ENCODE results near the gene EFNA3. TPM values are rescaled to one million over a fixed set of nuclear protein-coding genes. Genes with fewer than 3 reads are reported as not detected.

The EFNA3 gene
- total and polyA plus RNA-seq, 3 experiments from 2014 or later: 0.94 to 1.4 (median 1.0) TPM

DNA sequence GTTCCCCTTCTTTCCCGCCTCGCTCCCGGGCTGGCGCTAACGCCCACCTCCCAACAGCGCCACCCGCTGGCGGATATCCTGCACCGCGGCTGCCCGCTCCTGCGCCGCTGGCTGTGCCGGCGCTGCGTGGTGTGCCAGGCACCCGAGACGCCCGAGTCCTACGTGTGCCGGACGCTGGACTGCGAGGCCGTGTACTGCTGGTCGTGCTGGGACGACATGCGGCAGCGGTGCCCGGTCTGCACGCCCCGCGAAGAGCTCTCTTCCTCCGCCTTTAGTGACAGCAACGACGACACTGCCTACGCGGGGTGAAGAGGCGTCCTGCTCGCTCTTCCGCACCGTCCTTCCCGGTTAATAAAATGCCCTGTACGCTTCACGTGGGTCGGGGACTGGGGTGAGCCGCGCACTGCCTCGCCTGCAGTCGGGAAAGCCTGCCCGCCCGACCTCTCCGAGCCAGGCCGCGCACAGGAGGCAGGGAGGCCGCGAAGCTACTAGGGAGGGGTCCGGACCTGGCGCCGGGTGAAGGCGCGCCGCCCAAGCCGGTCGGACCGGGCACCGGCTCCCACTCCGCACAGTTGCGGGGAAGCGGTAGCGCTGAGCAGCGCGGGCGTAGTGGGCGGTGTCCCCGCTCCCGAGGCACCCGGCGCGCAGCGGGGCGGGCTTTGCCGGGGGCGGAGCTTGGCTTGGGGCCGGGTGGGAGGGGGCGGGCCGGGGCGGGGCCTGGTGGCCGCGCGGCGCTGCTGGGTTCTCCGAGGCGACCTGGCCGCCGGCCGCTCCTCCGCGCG lies 27.9 kb upstream of the EFNA3 start, which contains the start of gene ADAM15:
TSS of gene ADAM15 (plus strand) at position 757 of the 782 bp plus-strand sequence. CDS start 71 bp downstream, outside the sequence.
- Mint-ChIP-seq H3K4me1 (peaks cover 23 to 33% (median 23%) of the 10 kb centered on the region in 3 donors), H3K27ac (peak within 1 kb of the TSS; percentile 50 to 96 (median 68)), H3K36me3 (peaks cover 0 to 2% (median 0%) of the 10 kb centered on the region in 3 donors), H3K4me3 (peak within 1 kb of the TSS; percentile 84 to 90 (median 86)), H3K9me3 (no peaks in the 10 kb centered on the region), H3K27me3 (peaks cover 0 to 1% of the 10 kb centered on the region in 2 donors)
- Histone ChIP-seq H3K36me3 (ENCODE audit: insufficient read depth, low read length) (no peaks in the 10 kb centered on the region), H3K27me3 (ENCODE audit: insufficient read depth, low read length, poor library complexity, severe bottlenecking) (no peaks in the 10 kb centered on the region), H3K27ac (ENCODE audit: low read depth, low read length) (peak within 1 kb of the TSS; percentile 46), H3K4me3 (ENCODE audit: low read length) (peak within 1 kb of the TSS; percentile 67), H3K4me1 (ENCODE audit: insufficient read depth, low read length) (peaks cover 21% of the 10 kb centered on the region), H3K9me3 (ENCODE audit: low read length) (no peaks in the 10 kb centered on the region)
- peak; percentile 73 to 82 (median 77) for DNase-seq
- ChIA-PET CTCF (interaction anchor here (0.7 to 3.6 kb wide), 23 partner anchors 10 to 143 kb away, joined by 3 to 51 read pairs (median 4); partner anchors contain the start of genes FLAD1, KRTCAP2 and PMVK), POLR2A (interaction anchor here (0.5 to 1.2 kb wide), 4 partner anchors 10 to 1396 kb away, joined by 4 to 5 read pairs (median 4); no protein-coding TSS in a partner anchor)

DNA sequence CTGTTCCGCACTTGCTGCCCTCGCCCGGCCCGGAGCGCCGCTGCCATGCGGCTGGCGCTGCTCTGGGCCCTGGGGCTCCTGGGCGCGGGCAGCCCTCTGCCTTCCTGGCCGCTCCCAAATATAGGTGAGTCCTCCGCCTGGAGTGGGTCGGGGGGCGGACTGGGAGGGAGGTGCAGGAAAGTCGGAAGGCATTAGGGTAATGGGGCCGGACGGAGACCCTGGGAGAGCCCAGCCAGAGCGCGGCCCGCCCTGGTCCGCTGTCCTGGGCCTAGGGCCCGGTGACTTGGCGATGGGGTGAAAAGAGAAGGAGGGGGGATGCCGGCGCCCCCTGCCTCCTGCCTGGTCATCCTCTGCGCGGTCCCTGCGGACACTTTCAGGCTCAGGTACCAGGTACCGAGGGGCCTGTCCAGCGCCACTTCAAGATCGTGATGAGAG lies 27.3 kb upstream of the EFNA3 start:
- Mint-ChIP-seq H3K36me3 (peaks cover 0 to 7% (median 0%) of the 10 kb centered on the region in 3 donors), H3K4me1 (peaks cover 23 to 33% (median 23%) of the 10 kb centered on the region in 3 donors), H3K27ac (peak overlapping the region in 1 of 8 donors; percentile 54), H3K9me3 (no peaks in the 10 kb centered on the region), H3K27me3 (no peaks in the 10 kb centered on the region), H3K4me3 (peak overlapping the region; percentile 76 to 90 (median 86))
- POLR2A ChIA-PET: interaction anchor here (0.6 to 1.2 kb wide), 3 partner anchors 10 to 1396 kb away, joined by 4 to 5 read pairs (median 4); no protein-coding TSS in a partner anchor
- CTCF ChIA-PET: interaction anchor here (0.7 to 3.6 kb wide), 22 partner anchors 9 to 143 kb away, joined by 3 to 51 read pairs (median 4); partner anchors contain the start of genes FLAD1, KRTCAP2 and PMVK
- DNase-seq: no peak
- Histone ChIP-seq H3K4me3 (ENCODE audit: low read length) (peak overlapping the region; percentile 67), H3K27me3 (ENCODE audit: insufficient read depth, low read length, poor library complexity, severe bottlenecking) (no peaks in the 10 kb centered on the region), H3K27ac (ENCODE audit: low read depth, low read length) (peak overlapping the region; percentile 38), H3K4me1 (ENCODE audit: insufficient read depth, low read length) (peaks cover 21% of the 10 kb centered on the region), H3K9me3 (ENCODE audit: low read length) (no peaks in the 10 kb centered on the region), H3K36me3 (ENCODE audit: insufficient read depth, low read length) (no peaks in the 10 kb centered on the region)

DNA sequence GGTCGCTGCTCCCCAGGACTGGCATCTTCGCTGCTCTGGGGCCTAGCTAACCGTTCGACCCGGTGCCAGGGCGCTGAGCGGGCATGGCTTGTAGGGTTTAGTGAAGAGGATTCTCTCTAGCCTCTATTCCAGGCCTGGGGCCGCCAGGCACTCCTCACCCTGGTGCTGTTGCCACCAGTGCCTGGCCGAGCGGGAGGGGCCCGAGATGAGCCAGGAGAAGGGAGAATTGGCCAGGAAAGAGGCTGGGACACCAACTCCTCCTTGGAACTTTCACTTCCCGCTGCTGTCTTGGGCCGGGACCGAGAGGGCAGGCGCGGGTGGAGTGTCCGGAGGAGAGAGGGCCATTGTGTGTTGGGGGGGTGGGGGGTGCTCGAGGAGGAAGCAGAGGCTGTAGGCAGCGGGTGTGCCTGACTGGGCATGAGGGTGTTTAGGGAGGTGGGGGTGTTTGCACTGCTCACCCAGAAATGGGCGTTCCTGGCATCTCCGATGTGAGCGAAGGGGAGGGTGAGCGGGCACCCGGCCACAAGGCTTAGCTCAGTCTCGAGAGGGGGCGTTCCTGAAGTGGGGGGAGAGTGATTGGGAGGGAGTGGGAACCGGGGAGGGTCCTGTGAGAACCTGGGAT lies 26.7 kb upstream of the EFNA3 start:
- H3K9me3 Mint-ChIP-seq: no peaks in the 10 kb centered on the region
- Histone ChIP-seq H3K36me3 (ENCODE audit: insufficient read depth, low read length) (no peaks in the 10 kb centered on the region), H3K4me3 (ENCODE audit: low read length) (peak overlapping the region; percentile 67), H3K27ac (ENCODE audit: low read depth, low read length) (peak overlapping the region; percentile 38), H3K9me3 (ENCODE audit: low read length) (no peaks in the 10 kb centered on the region), H3K27me3 (ENCODE audit: insufficient read depth, low read length, poor library complexity, severe bottlenecking) (no peaks in the 10 kb centered on the region), H3K4me1 (ENCODE audit: insufficient read depth, low read length) (peaks cover 21% of the 10 kb centered on the region)
- H3K36me3 Mint-ChIP-seq: peaks cover 0 to 10% (median 0%) of the 10 kb centered on the region in 3 donors
- no peaks in the 10 kb centered on the region for H3K27me3 Mint-ChIP-seq
- POLR2A ChIA-PET: interaction anchor here (0.6 to 1.2 kb wide), 4 partner anchors 9 to 1397 kb away, joined by 4 to 7 read pairs (median 4); no protein-coding TSS in a partner anchor
- CTCF ChIA-PET: interaction anchor here (0.7 to 3.6 kb wide), 12 partner anchors 9 to 121 kb away, joined by 3 to 51 read pairs (median 7); partner anchors contain the start of genes FLAD1, KRTCAP2 and PMVK
- peak overlapping the region; percentile 76 to 90 (median 86) for H3K4me3 Mint-ChIP-seq
- peaks cover 23 to 33% (median 23%) of the 10 kb centered on the region in 3 donors for H3K4me1 Mint-ChIP-seq
- DNase-seq: peak in 4 of 5 donors; percentile 15 to 63 (median 27)
- peak overlapping the region in 6 of 8 donors; percentile 45 to 79 (median 71) for H3K27ac Mint-ChIP-seq

DNA sequence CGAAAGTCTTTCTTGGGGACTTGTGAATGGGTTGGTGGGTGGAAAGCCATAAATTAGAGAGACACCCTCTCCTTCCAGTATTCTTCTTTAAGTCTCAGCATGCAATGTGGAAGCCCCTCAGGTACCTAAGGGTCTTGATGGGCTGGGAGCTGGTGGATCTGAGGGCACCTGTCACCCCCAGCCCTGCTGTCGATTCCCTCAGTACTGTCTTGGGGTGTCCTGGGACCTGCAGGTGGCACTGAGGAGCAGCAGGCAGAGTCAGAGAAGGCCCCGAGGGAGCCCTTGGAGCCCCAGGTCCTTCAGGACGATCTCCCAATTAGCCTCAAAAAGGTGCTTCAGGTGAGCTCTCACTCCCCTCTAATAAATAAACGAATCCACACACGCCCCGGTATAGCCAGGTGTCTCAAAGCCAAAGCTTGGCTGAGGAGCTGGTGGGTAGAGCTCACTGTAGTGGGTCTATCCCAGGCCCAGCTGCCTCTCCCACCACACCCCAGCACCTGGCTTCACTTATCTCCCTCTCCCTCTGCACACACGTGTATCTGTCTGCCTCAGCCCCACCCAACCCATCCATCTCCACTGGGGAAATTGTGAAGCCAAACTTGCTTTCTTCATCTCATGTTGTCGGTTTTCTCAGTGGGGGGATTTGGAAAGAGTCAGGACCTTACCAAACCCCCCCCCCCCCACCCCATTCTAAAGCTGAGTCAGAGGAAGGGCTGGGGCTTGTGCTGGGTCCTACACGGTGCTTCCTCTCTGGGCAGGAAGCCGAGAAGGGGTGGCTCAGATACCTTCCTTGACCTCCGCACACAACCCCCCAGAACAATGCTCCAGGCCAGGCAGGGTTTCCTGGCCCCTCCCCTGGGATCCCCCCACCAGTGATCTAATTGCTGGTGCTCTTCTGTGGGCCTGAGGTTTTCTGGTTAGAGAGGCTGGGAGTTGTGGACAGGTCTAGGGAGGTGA lies 25.9 kb upstream of the EFNA3 start:
- Mint-ChIP-seq H3K36me3 (peaks cover 0 to 14% (median 0%) of the 10 kb centered on the region in 3 donors), H3K4me1 (peaks cover 23 to 33% (median 23%) of the 10 kb centered on the region in 3 donors), H3K9me3 (no peaks in the 10 kb centered on the region), H3K27me3 (no peaks in the 10 kb centered on the region), H3K27ac (peak overlapping the region in 7 of 8 donors; percentile 38 to 76 (median 66)), H3K4me3 (peak overlapping the region; percentile 76 to 90 (median 86))
- H3K27ac ChIP-seq (ENCODE audit: low read depth, low read length): no peak overlapping the region
- peak in 2 of 5 donors; percentile 8 to 17 for DNase-seq
- H3K27me3 ChIP-seq (ENCODE audit: insufficient read depth, low read length, poor library complexity, severe bottlenecking): no peaks in the 10 kb centered on the region
- POLR2A ChIA-PET: interaction anchor here (0.6 kb wide), 1 partner anchor 37 kb away, joined by 3 read pairs; no protein-coding TSS in a partner anchor
- peaks cover 21% of the 10 kb centered on the region for H3K4me1 ChIP-seq (ENCODE audit: insufficient read depth, low read length)
- no peaks in the 10 kb centered on the region for H3K9me3 ChIP-seq (ENCODE audit: low read length)
- peak overlapping the region; percentile 67 for H3K4me3 ChIP-seq (ENCODE audit: low read length)
- CTCF ChIA-PET: interaction anchor here (0.9 to 11.7 kb wide), 10 partner anchors 8 to 120 kb away, joined by 3 to 172 read pairs (median 10); partner anchors contain the start of genes FLAD1 and KRTCAP2
- no peaks in the 10 kb centered on the region for H3K36me3 ChIP-seq (ENCODE audit: insufficient read depth, low read length)

DNA sequence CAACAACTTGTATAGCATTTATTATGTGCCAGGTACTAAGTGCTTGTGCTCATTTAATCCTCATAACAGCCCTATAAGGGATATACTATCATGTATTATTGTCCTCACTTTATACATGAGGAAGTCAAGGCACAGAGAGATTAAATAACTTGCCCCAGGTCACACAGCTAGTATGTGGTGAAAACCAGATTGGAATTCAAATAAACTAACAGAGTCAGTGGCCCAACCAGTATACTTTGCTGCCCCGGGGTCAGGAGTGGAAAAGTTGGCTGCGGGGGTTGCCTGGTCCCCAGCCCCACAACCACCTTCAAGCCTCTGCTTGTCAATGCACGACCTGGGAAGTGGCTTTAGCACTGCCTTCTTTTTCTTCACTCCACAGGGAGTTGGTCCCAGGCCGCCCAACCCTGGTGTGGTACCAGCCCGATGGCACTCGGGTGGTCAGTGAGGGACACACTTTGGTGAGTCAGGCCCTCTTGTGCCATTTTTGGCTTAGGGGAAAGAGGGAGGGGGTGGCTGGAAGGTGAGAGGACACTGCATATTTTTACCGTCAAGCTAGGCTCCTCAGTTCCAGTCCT lies 25.0 kb upstream of the EFNA3 start:
- H3K27ac ChIP-seq (ENCODE audit: low read depth, low read length): no peak overlapping the region
- H3K36me3 Mint-ChIP-seq: peaks cover 0 to 20% (median 0%) of the 10 kb centered on the region in 3 donors
- H3K27me3 Mint-ChIP-seq: no peaks in the 10 kb centered on the region
- H3K4me3 ChIP-seq (ENCODE audit: low read length): no peak overlapping the region
- DNase-seq: no peak
- peaks cover 21% of the 10 kb centered on the region for H3K4me1 ChIP-seq (ENCODE audit: insufficient read depth, low read length)
- H3K4me3 Mint-ChIP-seq: peak overlapping the region in 2 of 7 donors; percentile 9 to 19
- H3K36me3 ChIP-seq (ENCODE audit: insufficient read depth, low read length): no peaks in the 10 kb centered on the region
- no peaks in the 10 kb centered on the region for H3K9me3 Mint-ChIP-seq
- H3K9me3 ChIP-seq (ENCODE audit: low read length): no peaks in the 10 kb centered on the region
- peaks cover 23 to 33% (median 23%) of the 10 kb centered on the region in 3 donors for H3K4me1 Mint-ChIP-seq
- H3K27ac Mint-ChIP-seq: peak overlapping the region in 1 of 8 donors; percentile 29
- H3K27me3 ChIP-seq (ENCODE audit: insufficient read depth, low read length, poor library complexity, severe bottlenecking): no peaks in the 10 kb centered on the region
- POLR2A ChIA-PET: interaction anchor here (0.6 kb wide), 1 partner anchor 37 kb away, joined by 3 read pairs; no protein-coding TSS in a partner anchor
- CTCF ChIA-PET: interaction anchor here (1.4 to 11.7 kb wide), 5 partner anchors 7 to 38 kb away, joined by 4 to 172 read pairs (median 51); no protein-coding TSS in a partner anchor

DNA sequence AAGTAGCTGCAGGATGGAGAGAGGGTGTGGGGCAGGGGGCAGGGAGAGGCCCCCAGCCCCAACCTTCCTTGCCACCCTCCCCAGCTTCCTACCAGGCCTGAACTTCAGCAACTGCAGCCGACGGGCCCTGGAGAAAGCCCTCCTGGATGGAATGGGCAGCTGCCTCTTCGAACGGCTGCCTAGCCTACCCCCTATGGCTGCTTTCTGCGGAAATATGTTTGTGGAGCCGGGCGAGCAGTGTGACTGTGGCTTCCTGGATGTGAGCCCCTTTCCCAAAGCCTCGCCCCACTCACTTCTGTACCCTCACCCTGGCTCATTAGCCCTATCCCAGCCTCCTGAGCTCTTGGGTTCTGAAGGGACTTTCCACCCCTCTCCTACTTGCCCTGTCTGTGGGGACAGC lies 21.5 kb upstream of the EFNA3 start:
- Histone ChIP-seq H3K27ac (ENCODE audit: low read depth, low read length) (no peak overlapping the region), H3K27me3 (ENCODE audit: insufficient read depth, low read length, poor library complexity, severe bottlenecking) (no peaks in the 10 kb centered on the region), H3K4me3 (ENCODE audit: low read length) (no peak overlapping the region), H3K9me3 (ENCODE audit: low read length) (no peaks in the 10 kb centered on the region), H3K36me3 (ENCODE audit: insufficient read depth, low read length) (no peaks in the 10 kb centered on the region), H3K4me1 (ENCODE audit: insufficient read depth, low read length) (peaks cover 24% of the 10 kb centered on the region)
- peaks cover 0 to 26% (median 0%) of the 10 kb centered on the region in 3 donors for H3K36me3 Mint-ChIP-seq
- H3K27me3 Mint-ChIP-seq: no peaks in the 10 kb centered on the region
- H3K27ac Mint-ChIP-seq: no peak overlapping the region
- peaks cover 18 to 23% (median 18%) of the 10 kb centered on the region in 3 donors for H3K4me1 Mint-ChIP-seq
- ChIA-PET CTCF (interaction anchor here (1.0 to 11.7 kb wide), 5 partner anchors 12 to 116 kb away, joined by 4 to 172 read pairs (median 21); partner anchors contain the start of gene KRTCAP2), POLR2A (no interaction called here)
- no peak overlapping the region for H3K4me3 Mint-ChIP-seq
- no peak for DNase-seq
- no peaks in the 10 kb centered on the region for H3K9me3 Mint-ChIP-seq
